A549 (cell line): ENCODE data around the gene SGSM1. TPM values are rescaled to one million over a fixed set of nuclear protein-coding genes. Genes with fewer than 3 reads are reported as not detected.

Source experiments
- ATAC-seq, 2 experiments: fragments of 200-7000 bp in 1 of 2; fragments of >200 bp in 1 of 2; cut with Nextera tagmentation in 1 of 2; cut with Tn5 transposase in 1 of 2; 3 replicates each; pipeline versions ENCODE4 v1.8.0 to v1.9.1; 2018 to 2020; ENCODE audit warnings: mild to moderate bottlenecking in 1 of 2, moderate library complexity in 1 of 2
- CTCF ChIA-PET: fragments of 300-600 bp; sonication (Branson Sonifier 250); formaldehyde crosslinking; extraction: SDS; loops from one replicate; lab custom pipeline; 2021; ENCODE audit warnings: antibody characterized with exemption, inconsistent platforms; lab: Yijun Ruan, JAX
- POLR2A ChIA-PET: fragments of 350-600 bp; formaldehyde crosslinking; extraction: SDS; loops from one replicate; lab custom pipeline; 2021; ENCODE audit warnings: antibody characterized with exemption, inconsistent platforms; lab: Yijun Ruan, JAX
- DNase-seq, 2 experiments: peaks; one replicate each; pipeline versions ENCODE4 v3.0.0 to v3.0.0-alpha.2; 2011 to 2016; ENCODE audit warnings: low read depth in 1 of 2, low spot score in 1 of 2
- FAIRE-seq: peaks from 2 replicates; lab custom pipeline; 2011; peaks lifted over from hg19 to GRCh38; lab: Jason Lieb, UNC
- H3K27ac ChIP-seq, 2 experiments: fragments of >200 bp; sonication (Bioruptor Twin); formaldehyde crosslinking; 3 replicates each; pipeline ENCODE4 v1.5.1; 2016 to 2017
- H3K4me1 ChIP-seq: fragments of >200 bp; sonication (Bioruptor Twin); formaldehyde crosslinking; 3 replicates; pipeline ENCODE4 v1.6.1; 2016
- H3K4me2 ChIP-seq: fragments of >200 bp; sonication (Bioruptor Twin); formaldehyde crosslinking; 3 replicates; pipeline ENCODE4 v1.6.1; 2016
- H3K4me3 ChIP-seq: fragments of >200 bp; sonication (Bioruptor Twin); formaldehyde crosslinking; 3 replicates; pipeline ENCODE4 v1.5.1; 2016
- H3K9me3 ChIP-seq: fragments of >200 bp; sonication (Bioruptor Twin); formaldehyde crosslinking; 3 replicates; pipeline ENCODE4 v1.6.1; 2016
- CEBPB ChIP-seq, 2 experiments: fragments of >200 bp in 1 of 2; sonication (Bioruptor Twin) in 1 of 2; formaldehyde crosslinking in 1 of 2; IDR thresholded peaks; 2 replicates each; pipeline ENCODE4 v1.6.1; 2012 to 2016
- CTCF ChIP-seq: fragments of >200 bp; sonication (Bioruptor Twin); formaldehyde crosslinking; IDR thresholded peaks from 3 replicates; pipeline ENCODE4 v1.5.1; 2016
- E2F6 ChIP-seq: IDR thresholded peaks from 2 replicates; pipeline ENCODE4 v1.6.1; 2012; ENCODE audit warnings: low read depth, borderline replicate concordance
- EP300 ChIP-seq, 2 experiments: fragments of >200 bp; sonication (Bioruptor Twin); formaldehyde crosslinking; IDR thresholded peaks; 2 replicates in 1 of 2; 3 replicates in 1 of 2; pipeline ENCODE4 v1.6.1; 2016 to 2017
- ESRRA ChIP-seq: fragments of 150-350 bp; IDR thresholded peaks from 2 replicates; pipeline ENCODE4 v1.6.1; 2014; ENCODE audit warnings: mild to moderate bottlenecking, low read length, borderline replicate concordance
- FOSL2 ChIP-seq, 2 experiments: fragments of 450-650 bp in 1 of 2; fragments of >200 bp in 1 of 2; sonication (Bioruptor Twin) in 1 of 2; formaldehyde crosslinking; IDR thresholded peaks; 2 replicates each; pipeline versions ENCODE4 v1.5.0 to v1.6.1; 2016 to 2020; ENCODE audit warnings: mild to moderate bottlenecking in 1 of 2, moderate library complexity in 1 of 2
- HOXB5 ChIP-seq: fragments of 250-450 bp; sonication (Bioruptor Pico); IDR thresholded peaks from 2 replicates; pipeline ENCODE4 v1.5.0; 2020; ENCODE audit warnings: mild to moderate bottlenecking, moderate library complexity
- JUN ChIP-seq, 2 experiments: fragments of >200 bp; sonication (Bioruptor Twin); formaldehyde crosslinking; IDR thresholded peaks; 2 replicates in 1 of 2; 3 replicates in 1 of 2; pipeline ENCODE4 v1.6.1; 2016 to 2017
- KDM5A ChIP-seq: fragments of 200-600 bp; sonication (generic); IDR thresholded peaks from 2 replicates; pipeline ENCODE4 v1.6.1; 2016; ENCODE audit warnings: antibody characterized with exemption, mild to moderate bottlenecking
- MAFK ChIP-seq: fragments of 450-650 bp; IDR thresholded peaks from 2 replicates; pipeline ENCODE4 v1.6.1; 2014; ENCODE audit not compliant: partially characterized antibody
- MAZ ChIP-seq: fragments of 150-350 bp; IDR thresholded peaks from 2 replicates; pipeline ENCODE4 v1.6.1; 2014; ENCODE audit warnings: antibody characterized with exemption, low read depth, low read length, borderline replicate concordance
- NPAS2 ChIP-seq: fragments of 250-450 bp; sonication (Bioruptor Pico); IDR thresholded peaks from 2 replicates; pipeline ENCODE4 v1.8.0; 2022; ENCODE audit warnings: mild to moderate bottlenecking, moderate library complexity, borderline replicate concordance
- PHF8 ChIP-seq: fragments of 200-600 bp; sonication (generic); IDR thresholded peaks from 2 replicates; pipeline ENCODE4 v1.6.1; 2016; ENCODE audit warnings: low read depth, mild to moderate bottlenecking, antibody characterized with exemption, moderate library complexity, borderline replicate concordance
- RAD21 ChIP-seq, 2 experiments: fragments of >200 bp in 1 of 2; sonication (Bioruptor Twin) in 1 of 2; formaldehyde crosslinking in 1 of 2; IDR thresholded peaks in 1 of 2; conservative IDR thresholded peaks in 1 of 2; 2 replicates in 1 of 2; 3 replicates in 1 of 2; pipeline ENCODE4 v1.6.1; 2012 to 2018; ENCODE audit warnings: inconsistent platforms in 1 of 2
- RCOR1 ChIP-seq: fragments of 150-350 bp; IDR thresholded peaks from 2 replicates; pipeline ENCODE4 v1.6.1; 2014; ENCODE audit warnings: antibody characterized with exemption, low read length, low read depth
- RFX5 ChIP-seq: fragments of 450-650 bp; IDR thresholded peaks from 2 replicates; pipeline ENCODE4 v1.7.1; 2014; ENCODE audit warnings: antibody characterized with exemption, mild to moderate bottlenecking, moderate library complexity
- RNF2 ChIP-seq: fragments of 200-600 bp; sonication (generic); IDR thresholded peaks from 2 replicates; pipeline ENCODE4 v1.6.1; 2016; ENCODE audit warnings: low read depth, mild to moderate bottlenecking, antibody characterized with exemption, moderate library complexity, borderline replicate concordance
- SMC3 ChIP-seq: fragments of >200 bp; sonication (Bioruptor Twin); formaldehyde crosslinking; IDR thresholded peaks from 3 replicates; pipeline ENCODE4 v1.6.1; 2018; ENCODE audit warnings: inconsistent platforms
- ZC3H11A ChIP-seq: fragments of 450-650 bp; IDR thresholded peaks from 2 replicates; pipeline ENCODE4 v1.6.1; 2014; ENCODE audit warnings: antibody characterized with exemption, mild to moderate bottlenecking
- ZNF302 ChIP-seq: fragments of 250-450 bp; sonication (Bioruptor Pico); IDR thresholded peaks from 2 replicates; pipeline ENCODE4 v1.9.0; 2021; ENCODE audit warnings: inconsistent platforms, mild to moderate bottlenecking, moderate library complexity
- WGBS: methylation state at CpG from one replicate; pipeline ENCODE4 v1.1.6; 2017; ENCODE audit errors: missing lambda C conversion rate; 5-methylcytosine and 5-hydroxymethylcytosine counted together
- polyA plus RNA-seq, 4 experiments: library from polyadenylated mRNA; depleted of rRNA in 3 of 4; stranded (reverse); fragments of >200 nt; fragmentation: RNase III in 1 of 4; extraction: RNeasy Plus Mini Kit Qiagen cat#74134 plus additional on column Dnase treatment in 1 of 4; gene quantifications; 2 replicates in 3 of 4; 3 replicates in 1 of 4; pipeline ENCODE4 v1.2.3, GENCODE V29; 2011 to 2017
- TF ChIP-seq, protein P1 (sequence below): fragments of >200 bp; sonication (Bioruptor Twin); formaldehyde crosslinking; IDR thresholded peaks from 2 replicates; pipeline ENCODE4 v1.6.1; 2016
- TF ChIP-seq, protein P2 (sequence below): fragments of >200 bp; sonication (Bioruptor Twin); formaldehyde crosslinking; IDR thresholded peaks from 3 replicates; pipeline ENCODE4 v1.6.1; 2016
- TF ChIP-seq, protein P3 (sequence below): fragments of 450-650 bp; IDR thresholded peaks from 2 replicates; pipeline ENCODE4 v1.6.1; 2014; ENCODE audit warnings: antibody characterized with exemption

The SGSM1 gene
- polyA plus RNA-seq, 2 of the 4 experiments (the other 2 are of a cell fraction): 0.50 to 1.4 TPM

DNA sequence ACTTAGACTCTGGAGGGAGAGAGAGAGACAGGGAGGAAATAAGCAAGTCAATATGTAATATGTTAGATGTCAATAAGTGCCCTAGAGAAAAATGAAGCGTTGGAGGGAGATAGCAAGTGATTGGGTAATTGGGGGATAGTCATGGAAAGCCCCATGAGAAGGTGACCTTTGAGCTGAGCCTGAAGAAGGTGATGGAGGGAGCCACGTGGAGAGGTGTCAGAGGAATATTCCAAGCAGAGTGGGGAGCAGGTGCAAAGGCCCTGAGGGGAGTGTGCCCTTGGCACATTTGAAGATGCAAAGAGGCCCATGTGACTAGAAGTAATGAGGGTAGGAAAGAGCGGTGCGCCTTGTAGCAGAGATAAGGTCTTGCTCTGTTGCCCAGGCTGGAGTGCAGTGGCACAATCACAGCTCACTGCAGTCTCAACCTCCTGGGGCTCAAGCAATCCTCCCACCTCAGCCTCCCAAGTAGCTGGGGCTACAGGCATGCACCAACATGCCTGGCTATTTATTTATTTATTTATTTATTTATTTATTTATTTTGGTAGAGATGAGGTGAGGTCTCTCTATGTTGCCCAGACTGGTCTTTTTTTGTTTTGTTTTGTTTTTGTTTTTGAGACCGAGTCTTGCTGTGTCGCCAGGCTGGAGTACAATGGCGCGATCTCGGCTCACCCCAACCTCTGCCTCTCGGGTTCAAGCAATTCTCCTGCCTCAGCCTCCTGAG, 138.4 kb downstream of the SGSM1 start:
- POLR2A ChIA-PET: no interaction called here
- WGBS: 74% methylated on average over 10 of the region's 10 CpGs
- H3K4me1 ChIP-seq: no peaks in the 10 kb centered on the region
- TF ChIP-seq HOXB5 (CRISPR knock-in tag) (no peak), RFX5 (no peak), RNF2 (no peak), MAFK (no peak), MAZ (no peak), ZC3H11A (no peak), CEBPB (IDR thresholded peaks at IDR 0.05) (no peak), PHF8 (no peak)
- TF ChIP-seq, all 56 proteins: peak for 0
- no peak overlapping the region for H3K27ac ChIP-seq
- CTCF ChIA-PET: interaction anchor here (0.7 to 12.1 kb wide), 5 partner anchors 7 to 106 kb away, joined by 3 to 112 read pairs (median 3); no protein-coding TSS in a partner anchor
- DNase-seq: no peak
- H3K9me3 ChIP-seq: no peaks in the 10 kb centered on the region
- no peak overlapping the region for H3K4me3 ChIP-seq
- no peak for FAIRE-seq
- ATAC-seq: no peak
- no peak overlapping the region for H3K4me2 ChIP-seq

DNA sequence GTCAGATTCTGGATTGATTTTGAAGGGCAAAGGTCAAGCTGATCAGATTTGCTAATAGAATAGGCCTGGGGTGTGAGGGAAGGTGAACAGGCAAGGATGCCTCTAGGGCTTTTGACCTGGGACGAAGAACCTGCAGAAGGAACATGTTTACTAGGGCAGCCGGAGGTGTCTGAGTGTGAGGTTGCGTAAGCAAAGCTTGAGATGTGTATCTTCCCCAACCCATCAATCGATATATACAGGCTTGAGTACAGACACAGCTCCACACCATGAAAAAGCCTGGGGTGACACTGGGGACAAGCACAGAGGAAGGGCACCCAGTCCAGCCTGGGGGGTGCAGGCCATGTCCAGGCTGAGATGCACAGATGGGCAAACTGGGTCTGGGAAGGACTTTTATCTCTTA, 139.4 kb downstream of the SGSM1 start:
- H3K4me3 ChIP-seq: no peak overlapping the region
- no peak overlapping the region for H3K4me2 ChIP-seq
- ChIA-PET CTCF (interaction anchor here (0.6 to 12.1 kb wide), 2 partner anchors 88 to 104 kb away, joined by 4 to 112 read pairs; no protein-coding TSS in a partner anchor), POLR2A (no interaction called here)
- 81% methylated on average over 4 of the region's 4 CpGs for WGBS
- TF ChIP-seq CTCF: no peak
- no peak for TF ChIP-seq EP300 (IDR thresholded peaks at IDR 0.05)
- TF ChIP-seq E2F6: no peak
- no peak for DNase-seq
- H3K9me3 ChIP-seq: no peaks in the 10 kb centered on the region
- no peak for FAIRE-seq
- H3K27ac ChIP-seq: no peak overlapping the region
- no peaks in the 10 kb centered on the region for H3K4me1 ChIP-seq
- ATAC-seq: no peak

GRCh38 chr22:24947383-24947782, 141.4 kb downstream of the SGSM1 start:
- Histone ChIP-seq H3K4me1 (no peaks in the 10 kb centered on the region), H3K27ac (no peak overlapping the region), H3K9me3 (no peaks in the 10 kb centered on the region), H3K4me2 (no peak overlapping the region), H3K4me3 (no peak overlapping the region)
- FAIRE-seq (no peak), DNase-seq (no peak), ATAC-seq (no peak)
- 71% methylated on average over 6 of the region's 7 CpGs for WGBS
- ChIA-PET CTCF (interaction anchor here (0.6 to 12.1 kb wide), 3 partner anchors 9 to 103 kb away, joined by 3 to 112 read pairs (median 14); no protein-coding TSS in a partner anchor), POLR2A (no interaction called here)
- no peak for TF ChIP-seq KDM5A
- no peak for TF ChIP-seq ZNF302 (CRISPR knock-in tag)
- no peak for TF ChIP-seq JUN (IDR thresholded peaks at IDR 0.05)
- TF ChIP-seq SMC3: no peak
- TF ChIP-seq FOSL2 (IDR thresholded peaks at IDR 0.05): no peak
- no peak for TF ChIP-seq FOSL2 (CRISPR knock-in tag; IDR thresholded peaks at IDR 0.05)
- no peak for TF ChIP-seq CEBPB (IDR thresholded peaks at IDR 0.05)
- TF ChIP-seq, protein P1, sequence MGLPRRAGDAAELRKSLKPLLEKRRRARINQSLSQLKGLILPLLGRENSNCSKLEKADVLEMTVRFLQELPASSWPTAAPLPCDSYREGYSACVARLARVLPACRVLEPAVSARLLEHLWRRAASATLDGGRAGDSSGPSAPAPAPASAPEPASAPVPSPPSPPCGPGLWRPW: no peak
- no peak for TF ChIP-seq RAD21 (conservative IDR thresholded peaks at IDR 0.05 in 1 of 2, IDR thresholded peaks at IDR 0.05 in 1 of 2)
- TF ChIP-seq, protein P2, sequence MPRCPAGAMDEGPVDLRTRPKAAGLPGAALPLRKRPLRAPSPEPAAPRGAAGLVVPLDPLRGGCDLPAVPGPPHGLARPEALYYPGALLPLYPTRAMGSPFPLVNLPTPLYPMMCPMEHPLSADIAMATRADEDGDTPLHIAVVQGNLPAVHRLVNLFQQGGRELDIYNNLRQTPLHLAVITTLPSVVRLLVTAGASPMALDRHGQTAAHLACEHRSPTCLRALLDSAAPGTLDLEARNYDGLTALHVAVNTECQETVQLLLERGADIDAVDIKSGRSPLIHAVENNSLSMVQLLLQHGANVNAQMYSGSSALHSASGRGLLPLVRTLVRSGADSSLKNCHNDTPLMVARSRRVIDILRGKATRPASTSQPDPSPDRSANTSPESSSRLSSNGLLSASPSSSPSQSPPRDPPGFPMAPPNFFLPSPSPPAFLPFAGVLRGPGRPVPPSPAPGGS: no peak
- no peak for TF ChIP-seq E2F6
- no peak for TF ChIP-seq NPAS2
- TF ChIP-seq RCOR1: no peak
- no peak for TF ChIP-seq HOXB5 (CRISPR knock-in tag)
- no peak for TF ChIP-seq ESRRA
- TF ChIP-seq, protein P3, sequence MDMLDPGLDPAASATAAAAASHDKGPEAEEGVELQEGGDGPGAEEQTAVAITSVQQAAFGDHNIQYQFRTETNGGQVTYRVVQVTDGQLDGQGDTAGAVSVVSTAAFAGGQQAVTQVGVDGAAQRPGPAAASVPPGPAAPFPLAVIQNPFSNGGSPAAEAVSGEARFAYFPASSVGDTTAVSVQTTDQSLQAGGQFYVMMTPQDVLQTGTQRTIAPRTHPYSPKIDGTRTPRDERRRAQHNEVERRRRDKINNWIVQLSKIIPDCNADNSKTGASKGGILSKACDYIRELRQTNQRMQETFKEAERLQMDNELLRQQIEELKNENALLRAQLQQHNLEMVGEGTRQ: no peak
- no peak for TF ChIP-seq ZC3H11A
- no peak for TF ChIP-seq RNF2
